Skeletal muscle satellite cell (primary cell): ENCODE data around the gene NANOS1.
A peak's percentile ranks its signal among the peaks of the same experiment; 100 is the strongest.

ENCODE experiments used
- H3K27me3 ChIP-seq: 2 replicates; pipeline ENCODE4 v1.7.0; 2013; ENCODE audit warnings: low read length; ENCODE audit not compliant: control insufficient read depth, insufficient read depth
- H3K36me3 ChIP-seq: 2 replicates; pipeline ENCODE4 v1.7.0; 2013; ENCODE audit warnings: mild to moderate bottlenecking, control low read depth, low read length; ENCODE audit not compliant: insufficient read depth
- H3K4me1 ChIP-seq: 2 replicates; pipeline ENCODE4 v1.7.0; 2013; ENCODE audit warnings: low read length; ENCODE audit not compliant: control insufficient read depth, insufficient read depth
- H3K4me2 ChIP-seq: 2 replicates; pipeline ENCODE4 v1.7.0; 2013; ENCODE audit warnings: mild to moderate bottlenecking, low read length
- H3K4me3 ChIP-seq: 2 replicates; pipeline ENCODE4 v1.7.0; 2013; ENCODE audit warnings: low read length
- H3K9ac ChIP-seq: 2 replicates; pipeline ENCODE4 v1.7.0; 2013; ENCODE audit warnings: mild to moderate bottlenecking, low read depth, low read length, moderate library complexity
- H3K9me3 ChIP-seq: replicated peaks from 2 replicates; pipeline ENCODE4 v1.7.0; 2013; ENCODE audit warnings: mild to moderate bottlenecking, control low read depth, low read length

NANOS1 gene

DNA sequence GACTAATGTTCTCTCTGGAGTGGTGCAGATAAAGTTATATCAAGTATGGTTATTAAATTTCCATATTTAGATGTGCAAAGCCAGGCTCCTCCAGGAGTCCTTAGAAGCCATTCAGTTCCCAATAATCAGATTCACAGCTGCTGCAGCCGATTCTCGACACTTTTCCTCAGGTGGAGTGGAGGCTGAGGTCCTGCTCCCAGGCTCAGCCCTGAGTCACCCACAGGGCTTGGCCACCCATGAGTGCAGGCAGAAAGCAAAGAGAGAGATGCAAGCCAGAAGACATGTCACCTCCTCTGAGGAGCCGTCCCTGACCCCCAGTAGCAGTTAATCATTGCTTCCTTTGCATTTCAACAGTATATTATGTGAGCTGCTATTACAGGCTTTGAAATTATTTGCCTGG, 36.3 kb upstream of the NANOS1 start:
- H3K4me3 ChIP-seq: no peak overlapping the region
- no peaks in the 10 kb centered on the region for H3K9me3 ChIP-seq
- H3K9ac ChIP-seq: no peak overlapping the region
- no peaks in the 10 kb centered on the region for H3K36me3 ChIP-seq
- no peaks in the 10 kb centered on the region for H3K4me1 ChIP-seq
- H3K4me2 ChIP-seq: no peak overlapping the region
- peaks cover 53% of the 10 kb centered on the region for H3K27me3 ChIP-seq

DNA sequence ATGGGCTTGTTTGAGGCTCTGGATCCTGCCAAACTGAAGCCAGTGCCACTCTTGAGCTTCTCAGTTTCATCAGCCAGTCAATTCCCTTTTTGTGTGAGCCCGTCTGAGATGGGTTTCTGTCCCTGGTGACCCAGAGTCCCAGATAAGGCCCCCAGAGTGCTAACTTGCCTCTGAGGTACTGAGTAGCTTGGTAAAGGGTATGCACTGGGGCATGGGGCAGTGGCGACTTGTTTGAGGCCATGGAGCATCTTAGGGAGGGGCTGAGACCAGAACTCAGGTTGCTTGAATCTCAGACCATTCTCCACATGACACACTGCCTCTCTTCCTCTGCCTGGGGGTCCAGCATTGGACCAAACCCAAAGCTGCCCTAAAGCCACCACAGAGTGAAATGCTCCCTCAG, 35.2 kb upstream of the NANOS1 start:
- no peak overlapping the region for H3K9ac ChIP-seq
- no peaks in the 10 kb centered on the region for H3K9me3 ChIP-seq
- H3K36me3 ChIP-seq: no peaks in the 10 kb centered on the region
- no peaks in the 10 kb centered on the region for H3K4me1 ChIP-seq
- H3K4me2 ChIP-seq: no peak overlapping the region
- H3K4me3 ChIP-seq: no peak overlapping the region
- H3K27me3 ChIP-seq: peaks cover 61% of the 10 kb centered on the region

GRCh38 chr10:118995739-118996138, 33.8 kb upstream of the NANOS1 start:
- Histone ChIP-seq H3K9me3 (no peaks in the 10 kb centered on the region), H3K27me3 (peaks cover 70% of the 10 kb centered on the region), H3K4me1 (no peaks in the 10 kb centered on the region), H3K36me3 (no peaks in the 10 kb centered on the region), H3K4me2 (no peak overlapping the region), H3K9ac (no peak overlapping the region), H3K4me3 (no peak overlapping the region)

- Histone ChIP-seq H3K36me3 (no peaks in the 10 kb centered on the region), H3K4me1 (no peaks in the 10 kb centered on the region), H3K27me3 (peaks cover 67% of the 10 kb centered on the region), H3K9ac (no peak overlapping the region), H3K4me3 (no peak overlapping the region), H3K4me2 (no peak overlapping the region), H3K9me3 (no peaks in the 10 kb centered on the region)
These were observed 32.1 kb upstream of the NANOS1 start for GRCh38 chr10:118997379-118997778.

GRCh38 chr10:118998183-118998582, 31.3 kb upstream of the NANOS1 start:
- no peaks in the 10 kb centered on the region for H3K4me1 ChIP-seq
- no peak overlapping the region for H3K4me2 ChIP-seq
- no peak overlapping the region for H3K9ac ChIP-seq
- no peaks in the 10 kb centered on the region for H3K9me3 ChIP-seq
- no peak overlapping the region for H3K4me3 ChIP-seq
- H3K27me3 ChIP-seq: peaks cover 61% of the 10 kb centered on the region
- H3K36me3 ChIP-seq: no peaks in the 10 kb centered on the region

DNA sequence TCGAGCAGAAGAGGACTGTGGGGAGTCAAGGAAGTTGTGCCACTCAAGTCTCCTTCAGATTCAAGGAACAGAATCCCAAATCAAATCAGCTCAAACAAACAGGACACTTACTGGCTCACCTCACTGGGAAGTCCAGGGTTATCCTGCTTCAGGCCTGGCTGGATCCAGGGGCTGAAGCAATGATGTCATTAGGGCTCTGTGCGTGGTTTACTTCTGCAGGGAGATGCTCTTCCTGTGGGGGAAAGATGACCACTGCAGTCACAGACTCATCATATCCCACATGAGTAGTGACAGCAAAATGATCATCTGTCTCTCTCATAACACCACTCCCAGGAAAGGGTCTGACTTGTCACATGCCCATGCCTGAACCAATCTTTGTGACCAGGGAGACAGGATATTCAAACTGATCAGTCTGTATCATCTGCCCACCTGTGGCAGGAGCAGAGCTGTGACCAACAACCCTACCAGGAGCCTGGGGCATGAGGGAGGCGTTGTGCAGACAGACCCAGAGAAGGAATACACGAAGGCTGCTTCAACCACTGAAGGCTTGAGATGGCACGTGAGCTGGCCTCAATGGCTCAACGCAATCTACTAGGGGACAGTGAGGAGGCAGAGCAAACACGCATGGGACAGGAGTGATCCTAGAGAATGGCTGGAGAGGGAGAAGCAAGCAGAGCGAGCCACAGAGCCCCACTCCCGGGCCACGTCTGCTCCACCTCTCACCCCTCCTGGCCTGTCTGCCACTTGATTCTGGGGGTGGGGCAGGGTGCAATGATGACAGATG, 27.6 kb upstream of the NANOS1 start:
- no peak overlapping the region for H3K4me2 ChIP-seq
- H3K4me3 ChIP-seq: no peak overlapping the region
- no peaks in the 10 kb centered on the region for H3K9me3 ChIP-seq
- peaks cover 16% of the 10 kb centered on the region for H3K4me1 ChIP-seq
- peaks cover 48% of the 10 kb centered on the region for H3K27me3 ChIP-seq
- H3K9ac ChIP-seq: no peak overlapping the region
- no peaks in the 10 kb centered on the region for H3K36me3 ChIP-seq

DNA sequence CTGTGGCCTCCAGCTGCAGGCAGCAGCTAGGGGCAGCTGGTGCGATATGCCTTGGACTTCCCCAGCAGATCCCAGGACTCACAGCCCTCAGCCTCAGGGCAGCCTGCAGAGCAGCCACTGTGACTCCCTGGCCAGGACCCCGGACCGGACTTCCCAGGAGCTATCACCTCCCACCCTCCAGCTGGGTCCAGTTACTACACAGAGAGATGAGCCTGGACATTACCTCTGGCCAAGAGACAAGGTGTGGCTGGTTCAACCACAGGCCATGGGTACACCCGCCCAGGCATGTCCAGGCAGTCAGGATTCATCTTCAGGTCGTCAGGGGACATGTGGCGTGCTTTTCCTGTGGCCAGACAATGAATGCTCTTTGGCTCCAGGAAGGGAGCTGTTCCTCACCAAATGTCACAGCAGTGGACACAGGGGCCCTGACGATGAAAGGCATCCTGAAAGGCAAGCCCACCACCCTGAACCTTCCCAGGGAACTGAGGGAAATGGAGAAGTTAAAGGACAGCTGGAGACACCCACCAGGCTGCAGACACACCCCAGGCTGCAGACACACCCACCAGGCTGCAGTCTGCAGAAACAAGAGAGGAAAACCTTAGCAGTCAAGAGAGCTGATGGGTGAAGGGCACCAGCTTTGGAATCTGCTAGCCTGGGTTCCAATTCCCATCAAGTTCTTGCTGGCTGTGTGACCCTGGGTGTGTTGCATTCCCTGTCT, 25.8 kb upstream of the NANOS1 start:
- H3K27me3 ChIP-seq: peaks cover 40% of the 10 kb centered on the region
- no peak overlapping the region for H3K4me3 ChIP-seq
- H3K9me3 ChIP-seq: no peaks in the 10 kb centered on the region
- peaks cover 21% of the 10 kb centered on the region for H3K4me1 ChIP-seq
- no peak overlapping the region for H3K9ac ChIP-seq
- no peaks in the 10 kb centered on the region for H3K36me3 ChIP-seq
- H3K4me2 ChIP-seq: no peak overlapping the region

GRCh38 chr10:119005362-119006043, 24.0 kb upstream of the NANOS1 start:
- no peak overlapping the region for H3K4me2 ChIP-seq
- no peak overlapping the region for H3K9ac ChIP-seq
- peaks cover 21% of the 10 kb centered on the region for H3K4me1 ChIP-seq
- H3K27me3 ChIP-seq: peaks cover 27% of the 10 kb centered on the region
- no peaks in the 10 kb centered on the region for H3K9me3 ChIP-seq
- H3K4me3 ChIP-seq: no peak overlapping the region
- H3K36me3 ChIP-seq: no peaks in the 10 kb centered on the region

DNA sequence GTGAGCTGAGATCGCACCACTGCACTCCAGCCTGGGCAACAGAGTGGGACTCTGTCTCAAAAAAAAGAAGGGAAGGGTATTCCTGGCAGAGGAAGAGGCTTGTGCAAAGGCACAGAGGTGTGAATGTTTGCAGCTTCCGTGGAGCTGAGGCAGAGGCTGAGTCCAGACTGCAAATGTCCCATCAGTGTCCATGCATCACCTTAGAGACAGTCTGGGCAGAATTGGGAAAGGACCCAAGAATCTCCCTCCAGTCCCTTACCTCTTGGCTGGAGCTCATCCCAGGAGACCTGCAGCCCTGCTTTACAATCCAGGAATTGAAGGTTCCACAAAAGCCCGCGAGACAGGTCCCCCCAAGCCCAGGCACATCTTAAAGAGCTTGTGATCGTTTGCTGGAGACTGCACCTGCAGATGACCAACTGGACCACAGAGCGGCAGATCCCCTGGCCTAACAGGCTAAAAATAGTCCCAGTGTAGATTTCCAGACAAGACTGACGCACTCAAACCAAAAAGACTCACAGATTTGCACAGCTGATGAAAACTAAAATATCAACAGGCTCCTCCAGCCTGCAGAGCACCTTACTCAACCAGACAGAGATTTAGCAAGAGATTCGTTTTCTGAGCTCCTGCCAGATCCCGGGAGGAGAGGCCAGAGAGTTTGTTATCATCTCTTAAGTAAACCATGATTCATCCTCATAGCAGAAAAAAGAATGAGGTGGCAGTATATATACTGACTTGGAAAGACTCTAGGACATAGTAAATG, 22.9 kb upstream of the NANOS1 start:
- Histone ChIP-seq H3K9me3 (no peaks in the 10 kb centered on the region), H3K4me2 (peak overlapping the region; percentile 39), H3K9ac (no peak overlapping the region), H3K4me1 (peaks cover 21% of the 10 kb centered on the region), H3K27me3 (peaks cover 23% of the 10 kb centered on the region), H3K36me3 (no peaks in the 10 kb centered on the region), H3K4me3 (no peak overlapping the region)

DNA sequence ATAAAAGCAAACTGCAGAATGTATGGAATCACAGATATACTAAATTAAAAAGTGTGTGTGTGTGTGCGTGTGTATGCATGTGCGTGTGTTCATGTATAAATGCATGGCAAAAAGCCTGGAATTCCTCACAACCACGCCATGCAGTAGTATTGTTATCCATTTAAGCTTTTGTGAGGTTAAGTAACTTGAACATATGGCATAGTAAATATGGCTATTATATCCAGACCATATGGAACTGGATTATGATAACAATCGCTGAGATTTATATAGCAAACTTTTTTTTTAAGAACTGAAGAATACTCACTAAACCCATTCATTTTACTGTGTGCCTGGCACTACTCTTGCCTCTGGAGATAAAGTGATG, 22.3 kb upstream of the NANOS1 start:
- no peaks in the 10 kb centered on the region for H3K36me3 ChIP-seq

GRCh38 chr10:119020627-119020946, 8.9 kb upstream of the NANOS1 start:
- no peak overlapping the region for H3K4me2 ChIP-seq
- H3K27me3 ChIP-seq: peaks cover 9% of the 10 kb centered on the region
- no peaks in the 10 kb centered on the region for H3K9me3 ChIP-seq
- no peak overlapping the region for H3K9ac ChIP-seq
- no peak overlapping the region for H3K4me3 ChIP-seq
- peaks cover 32% of the 10 kb centered on the region for H3K4me1 ChIP-seq
- H3K36me3 ChIP-seq: no peaks in the 10 kb centered on the region

More for the DNA sequence above, 22.3 kb upstream of the NANOS1 start:
- Histone ChIP-seq H3K4me1 (peaks cover 21% of the 10 kb centered on the region), H3K4me3 (no peak overlapping the region), H3K9ac (no peak overlapping the region), H3K4me2 (peak overlapping the region; percentile 39), H3K27me3 (peaks cover 19% of the 10 kb centered on the region), H3K9me3 (no peaks in the 10 kb centered on the region)
